HEK293 (cell line): Measurements from ENCODE around the gene HNRNPM.

Experiments
- CTCF ChIA-PET: fragments of 350-600 bp; formaldehyde crosslinking; extraction: SDS; loops from one replicate; lab custom pipeline; 2021; ENCODE audit warnings: antibody characterized with exemption; lab: Yijun Ruan, JAX
- POLR2A ChIA-PET: fragments of 300-600 bp; formaldehyde crosslinking; extraction: SDS; loops from one replicate; lab custom pipeline; 2020; ENCODE audit warnings: antibody characterized with exemption, inconsistent platforms; lab: Yijun Ruan, JAX
- H3K27ac ChIP-seq: fragments of 200-500 bp; sonication (Bioruptor generic); 2 replicates; pipeline ENCODE4 v1.5.1; 2014; ENCODE audit warnings: low read depth, low read length, control low read depth, inconsistent platforms; ENCODE audit errors: extremely low read depth
- H3K36me3 ChIP-seq, 2 experiments: fragments of 200-500 bp in 1 of 2; sonication (Bioruptor generic) in 1 of 2; 1 replicate in 1 of 2; 2 replicates in 1 of 2; pipeline ENCODE4 v1.5.1; 2014 to 2017; ENCODE audit warnings: inconsistent platforms in 2 of 2, low read length in 2 of 2; ENCODE audit not compliant: control insufficient read depth in 2 of 2, insufficient read depth in 1 of 2
- H3K4me1 ChIP-seq: fragments of 200-500 bp; sonication (Bioruptor generic); 2 replicates; pipeline ENCODE4 v1.5.1; 2014; ENCODE audit warnings: mild to moderate bottlenecking, low read length, inconsistent platforms; ENCODE audit not compliant: control insufficient read depth, insufficient read depth
- H3K4me3 ChIP-seq: 2 replicates; pipeline ENCODE4 v1.5.1; 2011; ENCODE audit warnings: low read depth, mild to moderate bottlenecking, control low read depth, low read length, moderate library complexity
- H3K9me3 ChIP-seq: fragments of 200-500 bp; sonication (Bioruptor generic); 2 replicates; pipeline ENCODE4 v1.5.1; 2014; ENCODE audit warnings: low read depth, low read length, inconsistent platforms; ENCODE audit not compliant: control insufficient read depth, insufficient read depth
- ZNF292 ChIP-seq: fragments of 450-650 bp; formaldehyde crosslinking; IDR thresholded peaks from 2 replicates; pipeline ENCODE4 v1.5.1; 2016; ENCODE audit warnings: low read depth, missing biosample characterization, missing genetic modification characterization, borderline replicate concordance
- ZNF555 ChIP-seq: fragments of 450-650 bp; formaldehyde crosslinking; conservative IDR thresholded peaks from 2 replicates; pipeline ENCODE4 v1.5.1; 2017; ENCODE audit warnings: missing biosample characterization, mild to moderate bottlenecking, missing genetic modification characterization, inconsistent platforms
- ZNF600 ChIP-seq: fragments of 450-650 bp; formaldehyde crosslinking; IDR thresholded peaks from 2 replicates; pipeline ENCODE4 v1.5.1; 2016; ENCODE audit warnings: missing biosample characterization, missing genetic modification characterization
- ZNF664 ChIP-seq: fragments of 450-650 bp; formaldehyde crosslinking; IDR thresholded peaks from 2 replicates; pipeline ENCODE4 v1.5.1; 2016; ENCODE audit warnings: missing biosample characterization, missing genetic modification characterization

HNRNPM gene

DNA sequence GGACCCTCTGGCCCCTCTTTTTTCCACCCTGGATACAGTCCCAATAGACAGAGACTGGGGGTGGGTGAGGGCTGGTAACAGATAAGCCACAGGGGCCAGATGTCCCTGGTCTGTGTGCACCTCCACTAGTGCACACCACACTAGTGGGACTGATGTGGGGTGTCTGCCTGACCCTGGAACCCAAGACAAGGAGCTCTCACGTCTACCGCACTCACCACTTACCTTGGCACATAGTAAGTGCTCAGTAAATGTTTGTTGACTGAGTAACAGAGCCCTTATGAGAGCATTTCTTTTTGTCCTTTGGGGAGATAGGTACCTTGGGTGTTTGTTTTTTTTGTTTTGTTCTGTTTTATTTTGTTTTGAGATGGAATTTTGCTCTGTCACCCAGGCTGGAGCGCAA lies 92.3 kb downstream of the HNRNPM start:
- TF ChIP-seq ZNF664 (tag by site-specific recombination) (peak; percentile 91), ZNF292 (no peak), ZNF600 (tag by site-specific recombination) (no peak), ZNF555 (tag by site-specific recombination) (no peak)
- no peak overlapping the region for H3K4me3 ChIP-seq
- ChIA-PET CTCF (interaction anchor here (0.6 to 0.7 kb wide), 2 partner anchors 40 to 48 kb away, joined by 4 read pairs; partner anchors contain the start of gene MYO1F), POLR2A (interaction anchor here (0.9 kb wide), 1 partner anchor 23 kb away, joined by 4 read pairs; the partner anchor contains the start of gene ZNF414)
- no peaks in the 10 kb centered on the region for H3K9me3 ChIP-seq
- no peaks in the 10 kb centered on the region for H3K36me3 ChIP-seq
- no peak overlapping the region for H3K27ac ChIP-seq
- no peaks in the 10 kb centered on the region for H3K4me1 ChIP-seq
